ENCODE data around the gene TEX101.
"Not testable (repeated sequence)": the region's sequence is repeated elsewhere in the genome, so short reads cannot be mapped to it uniquely, and the experiment has no call there.

Gene TEX101

GRCh38 chr19:43414554-43414953 lies at the start of gene TEX101:
TEX101 (plus strand) TSS chr19:43414890; CDS start chr19:43415920, 1,030 bp downstream.
- DNase-seq (ENCODE audit: extremely low spot score, insufficient read length, low read depth) (no peak), FAIRE-seq (no peak)

- DNase-seq (ENCODE audit: extremely low spot score, insufficient read length, low read depth); FAIRE-seq: not testable (repeated sequence)
Measured at GRCh38 chr19:43365677-43366076, 49.0 kb upstream of the TEX101 start.

GRCh38 chr19:43367822-43368221 lies 46.9 kb upstream of the TEX101 start:
- FAIRE-seq (no peak), DNase-seq (ENCODE audit: extremely low spot score, insufficient read length, low read depth) (no peak)

GRCh38 chr19:43368897-43369296 lies 45.8 kb upstream of the TEX101 start:
- FAIRE-seq: not testable (repeated sequence)

GRCh38 chr19:43371909-43372308 lies 42.8 kb upstream of the TEX101 start:
- DNase-seq (ENCODE audit: extremely low spot score, insufficient read length, low read depth): no peak
- no peak for FAIRE-seq

More at GRCh38 chr19:43368897-43369296, 45.8 kb upstream of the TEX101 start:
- DNase-seq (ENCODE audit: extremely low spot score, insufficient read length, low read depth): not testable (repeated sequence)

GRCh38 chr19:43372462-43372861 lies 42.2 kb upstream of the TEX101 start:
- DNase-seq (ENCODE audit: extremely low spot score, insufficient read length, low read depth) (no peak), FAIRE-seq (no peak)

GRCh38 chr19:43377624-43378023 lies 37.1 kb upstream of the TEX101 start:
- FAIRE-seq: not testable (repeated sequence)

GRCh38 chr19:43380008-43380407 lies 34.7 kb upstream of the TEX101 start:
- no peak for DNase-seq (ENCODE audit: extremely low spot score, insufficient read length, low read depth)
- no peak for FAIRE-seq

More at GRCh38 chr19:43377624-43378023, 37.1 kb upstream of the TEX101 start:
- DNase-seq (ENCODE audit: extremely low spot score, insufficient read length, low read depth): not testable (repeated sequence)

- FAIRE-seq (no peak), DNase-seq (ENCODE audit: extremely low spot score, insufficient read length, low read depth) (no peak)
Measured at GRCh38 chr19:43380771-43381386, 33.8 kb upstream of the TEX101 start.

- FAIRE-seq: not testable (repeated sequence)
Measured at GRCh38 chr19:43382586-43383216, 32.0 kb upstream of the TEX101 start.

GRCh38 chr19:43383254-43383653 lies 31.4 kb upstream of the TEX101 start:
- not testable (repeated sequence) for DNase-seq (ENCODE audit: extremely low spot score, insufficient read length, low read depth); FAIRE-seq

More at GRCh38 chr19:43382586-43383216, 32.0 kb upstream of the TEX101 start:
- not testable (repeated sequence) for DNase-seq (ENCODE audit: extremely low spot score, insufficient read length, low read depth)

GRCh38 chr19:43383759-43384158 lies 30.9 kb upstream of the TEX101 start:
- FAIRE-seq; DNase-seq (ENCODE audit: extremely low spot score, insufficient read length, low read depth): not testable (repeated sequence)

GRCh38 chr19:43390903-43391551 lies 23.7 kb upstream of the TEX101 start:
- not testable (repeated sequence) for FAIRE-seq; DNase-seq (ENCODE audit: extremely low spot score, insufficient read length, low read depth)

GRCh38 chr19:43391552-43391935 lies 23.1 kb upstream of the TEX101 start:
- not testable (repeated sequence) for FAIRE-seq; DNase-seq (ENCODE audit: extremely low spot score, insufficient read length, low read depth)

- not testable (repeated sequence) for FAIRE-seq; DNase-seq (ENCODE audit: extremely low spot score, insufficient read length, low read depth)
Measured at GRCh38 chr19:43393501-43393900, 21.2 kb upstream of the TEX101 start.

GRCh38 chr19:43395561-43395960 lies 19.1 kb upstream of the TEX101 start:
- DNase-seq (ENCODE audit: extremely low spot score, insufficient read length, low read depth) (no peak), FAIRE-seq (no peak)

- FAIRE-seq (no peak), DNase-seq (ENCODE audit: extremely low spot score, insufficient read length, low read depth) (no peak)
Measured at GRCh38 chr19:43406297-43406696, 8.4 kb upstream of the TEX101 start.

GRCh38 chr19:43407416-43408005 lies 7.2 kb upstream of the TEX101 start:
- no peak for DNase-seq (ENCODE audit: extremely low spot score, insufficient read length, low read depth)

GRCh38 chr19:43408043-43408442 lies 6.6 kb upstream of the TEX101 start:
- FAIRE-seq (no peak), DNase-seq (ENCODE audit: extremely low spot score, insufficient read length, low read depth) (no peak)

More at GRCh38 chr19:43407416-43408005, 7.2 kb upstream of the TEX101 start:
- FAIRE-seq: no peak

GRCh38 chr19:43409415-43409814 lies 5.3 kb upstream of the TEX101 start:
- DNase-seq (ENCODE audit: extremely low spot score, insufficient read length, low read depth) (no peak), FAIRE-seq (no peak)
